ENCODE results near the gene MAML3.

DNA sequence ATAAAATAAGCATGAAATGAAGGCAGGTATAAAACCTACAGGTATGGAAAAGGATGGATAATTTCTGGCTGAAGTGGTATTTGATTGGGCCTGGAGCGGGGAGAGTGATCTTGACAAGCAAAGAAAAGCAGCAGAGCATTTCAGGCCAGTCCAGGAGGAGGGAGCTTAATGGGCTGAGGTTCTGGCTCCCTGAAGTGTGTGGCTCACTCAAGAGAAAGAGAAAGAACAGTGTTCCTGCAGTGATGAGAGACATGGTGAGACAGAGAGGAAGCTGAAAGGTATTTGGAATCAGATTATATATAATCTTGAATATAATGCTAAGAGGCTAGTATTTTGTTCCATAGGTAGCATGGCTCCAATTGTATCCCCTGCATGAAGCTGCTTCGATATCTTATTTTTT, 334.9 kb downstream of the MAML3 start:
- TF ChIP-seq, protein P1, sequence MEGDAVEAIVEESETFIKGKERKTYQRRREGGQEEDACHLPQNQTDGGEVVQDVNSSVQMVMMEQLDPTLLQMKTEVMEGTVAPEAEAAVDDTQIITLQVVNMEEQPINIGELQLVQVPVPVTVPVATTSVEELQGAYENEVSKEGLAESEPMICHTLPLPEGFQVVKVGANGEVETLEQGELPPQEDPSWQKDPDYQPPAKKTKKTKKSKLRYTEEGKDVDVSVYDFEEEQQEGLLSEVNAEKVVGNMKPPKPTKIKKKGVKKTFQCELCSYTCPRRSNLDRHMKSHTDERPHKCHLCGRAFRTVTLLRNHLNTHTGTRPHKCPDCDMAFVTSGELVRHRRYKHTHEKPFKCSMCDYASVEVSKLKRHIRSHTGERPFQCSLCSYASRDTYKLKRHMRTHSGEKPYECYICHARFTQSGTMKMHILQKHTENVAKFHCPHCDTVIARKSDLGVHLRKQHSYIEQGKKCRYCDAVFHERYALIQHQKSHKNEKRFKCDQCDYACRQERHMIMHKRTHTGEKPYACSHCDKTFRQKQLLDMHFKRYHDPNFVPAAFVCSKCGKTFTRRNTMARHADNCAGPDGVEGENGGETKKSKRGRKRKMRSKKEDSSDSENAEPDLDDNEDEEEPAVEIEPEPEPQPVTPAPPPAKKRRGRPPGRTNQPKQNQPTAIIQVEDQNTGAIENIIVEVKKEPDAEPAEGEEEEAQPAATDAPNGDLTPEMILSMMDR (IDR thresholded peaks at IDR 0.05 in 8 of 11, conservative IDR thresholded peaks at IDR 0.05 in 3 of 11), result no peak
- no peak for TF ChIP-seq POLR2A (IDR thresholded peaks at IDR 0.05)

Measured in spleen (tissue), 7 donors.